SK-N-SH (cell line): ENCODE data around the gene PODXL2. TPM values are rescaled to one million over a fixed set of nuclear protein-coding genes. Genes with fewer than 3 reads are reported as not detected.

Experiments
- CTCF ChIA-PET: fragments of 300-600, 350-600 bp; formaldehyde crosslinking; extraction: SDS; loops from one replicate; lab custom pipeline; 2021; lab: Yijun Ruan, JAX
- POLR2A ChIA-PET: fragments of 350-600 bp; sonication (Branson Sonifier 250); formaldehyde crosslinking; extraction: SDS; loops from one replicate; lab custom pipeline; 2020; ENCODE audit warnings: antibody characterized with exemption, inconsistent platforms; lab: Yijun Ruan, JAX
- DNase-seq: peaks from one replicate; pipeline ENCODE4 v3.0.0; 2012
- H2AFZ ChIP-seq: fragments of 200-600 bp; sonication (generic); 2 replicates; pipeline ENCODE4 v1.8.1; 2016; ENCODE audit warnings: antibody characterized with exemption, mild to moderate bottlenecking, low read depth
- H3F3A ChIP-seq: fragments of 200-600 bp; sonication (generic); replicated peaks from 2 replicates; pipeline ENCODE3; 2016; ENCODE audit warnings: antibody characterized with exemption, mild to moderate bottlenecking; ENCODE audit not compliant: insufficient read depth
- H3K27ac ChIP-seq, 2 experiments: fragments of 200-500 bp in 1 of 2; fragments of 200-600 bp in 1 of 2; sonication (Bioruptor generic) in 1 of 2; sonication (generic), shearing (Covaris generic) in 1 of 2; 2 replicates each; pipeline versions ENCODE4 v1.5.1 to v1.6.1; 2014 to 2016; ENCODE audit warnings: low read depth in 2 of 2, inconsistent platforms in 1 of 2, low read length in 1 of 2, mild to moderate bottlenecking in 1 of 2, mixed read lengths in 1 of 2
- H3K27me3 ChIP-seq: fragments of 200-600 bp; sonication (generic), shearing (Covaris generic); 2 replicates; pipeline ENCODE4 v1.6.1; 2016; ENCODE audit warnings: mixed run types; ENCODE audit not compliant: insufficient read depth
- H3K36me3 ChIP-seq, 2 experiments: fragments of 200-500 bp in 1 of 2; fragments of 200-600 bp in 1 of 2; sonication (Bioruptor generic) in 1 of 2; sonication (generic) in 1 of 2; replicated peaks in 1 of 2; 2 replicates each; pipeline versions ENCODE3 to v1.5.1; 2014 to 2016; ENCODE audit warnings: low read length in 1 of 2, mild to moderate bottlenecking in 1 of 2; ENCODE audit not compliant: insufficient read depth in 2 of 2, control insufficient read depth in 1 of 2
- H3K4me1 ChIP-seq, 2 experiments: fragments of 200-500 bp in 1 of 2; fragments of 200-600 bp in 1 of 2; sonication (Bioruptor generic) in 1 of 2; sonication (generic), shearing (Covaris generic) in 1 of 2; 2 replicates each; pipeline versions ENCODE4 v1.5.1 to v1.6.1; 2014 to 2016; ENCODE audit warnings: low read depth in 1 of 2, low read length in 1 of 2, mixed run types in 1 of 2; ENCODE audit not compliant: insufficient read depth in 2 of 2, control insufficient read depth in 1 of 2
- H3K4me2 ChIP-seq: fragments of 200-600 bp; sonication (generic), shearing (Covaris generic); 2 replicates; pipeline ENCODE4 v1.6.1; 2017; ENCODE audit warnings: mixed run types
- H3K4me3 ChIP-seq, 2 experiments: fragments of 200-500 bp in 1 of 2; fragments of 200-600 bp in 1 of 2; sonication (Bioruptor generic) in 1 of 2; sonication (generic), shearing (Covaris generic) in 1 of 2; 2 replicates each; pipeline versions ENCODE4 v1.5.1 to v1.8.1; 2014 to 2016; ENCODE audit warnings: low read depth in 2 of 2, inconsistent platforms in 1 of 2, low read length in 1 of 2, mild to moderate bottlenecking in 1 of 2, mixed read lengths in 1 of 2, moderate library complexity in 1 of 2
- H3K79me2 ChIP-seq: fragments of 200-600 bp; sonication (generic); 2 replicates; pipeline ENCODE4 v1.8.1; 2017; ENCODE audit warnings: mild to moderate bottlenecking; ENCODE audit not compliant: insufficient read depth
- H3K9ac ChIP-seq: fragments of 200-600 bp; sonication (generic); 2 replicates; pipeline ENCODE4 v1.6.1; 2017; ENCODE audit warnings: mixed run types
- H3K9me2 ChIP-seq: fragments of 200-600 bp; sonication (generic); 2 replicates; pipeline ENCODE4 v1.6.1; 2017; ENCODE audit warnings: mixed run types
- H3K9me3 ChIP-seq: fragments of 200-600 bp; sonication (generic); 2 replicates; pipeline ENCODE4 v1.6.1; 2017; ENCODE audit warnings: mixed run types, mild to moderate bottlenecking, moderate library complexity
- H4K20me1 ChIP-seq: fragments of 200-600 bp; sonication (generic); 2 replicates; pipeline ENCODE4 v1.6.1; 2017; ENCODE audit warnings: mild to moderate bottlenecking, mixed run types; ENCODE audit not compliant: insufficient read depth
- ELF1 ChIP-seq: IDR thresholded peaks from 2 replicates; pipeline ENCODE4 v1.4.0; 2012
- EP300 ChIP-seq, 2 experiments: IDR thresholded peaks; 2 replicates each; pipeline versions ENCODE4 v1.4.0 to v1.6.1; 2012; ENCODE audit warnings: borderline replicate concordance in 1 of 2, low read depth in 1 of 2, low read length in 1 of 2
- EZH2phosphoT487 ChIP-seq: fragments of 200-600 bp; sonication (generic); IDR thresholded peaks from 2 replicates; pipeline ENCODE4 v1.6.1; 2017; ENCODE audit warnings: low read depth, mixed run types, mild to moderate bottlenecking, antibody characterized with exemption, moderate library complexity, borderline replicate concordance
- FOSL2 ChIP-seq: IDR thresholded peaks from 2 replicates; pipeline ENCODE4 v1.4.0; 2012; ENCODE audit warnings: low read depth, mild to moderate bottlenecking, moderate library complexity, borderline replicate concordance
- FOXJ3 ChIP-seq: sonication (generic); formaldehyde crosslinking; IDR thresholded peaks from 2 replicates; pipeline ENCODE4 v1.5.1; 2020; ENCODE audit warnings: mild to moderate bottlenecking, missing genetic modification reagents
- FOXM1 ChIP-seq: IDR thresholded peaks from 2 replicates; pipeline ENCODE4 v1.4.0; 2012; ENCODE audit warnings: low read depth, mild to moderate bottlenecking
- GATA2 ChIP-seq: sonication (generic); formaldehyde crosslinking; IDR thresholded peaks from 2 replicates; pipeline ENCODE4 v1.5.0; 2020; ENCODE audit warnings: mild to moderate bottlenecking, missing genetic modification reagents
- MAX ChIP-seq: IDR thresholded peaks from 2 replicates; pipeline ENCODE4 v1.4.0; 2012; ENCODE audit warnings: low read depth
- MEF2A ChIP-seq: IDR thresholded peaks from 2 replicates; pipeline ENCODE4 v1.4.0; 2012; ENCODE audit warnings: low read depth, borderline replicate concordance
- NRF1 ChIP-seq: IDR thresholded peaks from 2 replicates; pipeline ENCODE4 v1.6.1; 2012; ENCODE audit warnings: low read depth, mild to moderate bottlenecking, low read length
- RCOR1 ChIP-seq: fragments of 150-350 bp; IDR thresholded peaks from 2 replicates; pipeline ENCODE4 v1.6.1; 2017; ENCODE audit warnings: antibody characterized with exemption, low read length
- RFX5 ChIP-seq: IDR thresholded peaks from 2 replicates; pipeline ENCODE4 v1.6.1; 2012; ENCODE audit warnings: mild to moderate bottlenecking, improper control_type of control experiment, low read length
- SMC3 ChIP-seq: IDR thresholded peaks from 2 replicates; pipeline ENCODE4 v1.6.1; 2012; ENCODE audit warnings: low read depth, low read length, improper control_type of control experiment
- USF1 ChIP-seq: IDR thresholded peaks from 2 replicates; pipeline ENCODE4 v1.4.0; 2012; ENCODE audit warnings: low read depth, borderline replicate concordance
- USF2 ChIP-seq: fragments of 150-350 bp; IDR thresholded peaks from 2 replicates; pipeline ENCODE4 v1.6.1; 2017; ENCODE audit warnings: antibody characterized with exemption, low read length, low read depth, borderline replicate concordance
- WGBS: methylation state at CpG from one replicate; pipeline ENCODE4 v1.1.6; 2017; ENCODE audit warnings: low lambda C conversion rate; 5-methylcytosine and 5-hydroxymethylcytosine counted together
- polyA plus RNA-seq, 3 experiments: library from polyadenylated mRNA; depleted of rRNA; stranded (reverse); fragments of >200 nt; gene quantifications; 2 replicates each; pipeline ENCODE4 v1.2.3, GENCODE V29; 2012
- TF ChIP-seq, protein P1 (sequence below): IDR thresholded peaks from 2 replicates; pipeline ENCODE4 v1.4.0; 2012; ENCODE audit warnings: low read depth, borderline replicate concordance

The PODXL2 gene
- polyA plus RNA-seq, 1 of the 3 experiments (the other 2 are of a cell fraction) = 27.5 TPM

DNA sequence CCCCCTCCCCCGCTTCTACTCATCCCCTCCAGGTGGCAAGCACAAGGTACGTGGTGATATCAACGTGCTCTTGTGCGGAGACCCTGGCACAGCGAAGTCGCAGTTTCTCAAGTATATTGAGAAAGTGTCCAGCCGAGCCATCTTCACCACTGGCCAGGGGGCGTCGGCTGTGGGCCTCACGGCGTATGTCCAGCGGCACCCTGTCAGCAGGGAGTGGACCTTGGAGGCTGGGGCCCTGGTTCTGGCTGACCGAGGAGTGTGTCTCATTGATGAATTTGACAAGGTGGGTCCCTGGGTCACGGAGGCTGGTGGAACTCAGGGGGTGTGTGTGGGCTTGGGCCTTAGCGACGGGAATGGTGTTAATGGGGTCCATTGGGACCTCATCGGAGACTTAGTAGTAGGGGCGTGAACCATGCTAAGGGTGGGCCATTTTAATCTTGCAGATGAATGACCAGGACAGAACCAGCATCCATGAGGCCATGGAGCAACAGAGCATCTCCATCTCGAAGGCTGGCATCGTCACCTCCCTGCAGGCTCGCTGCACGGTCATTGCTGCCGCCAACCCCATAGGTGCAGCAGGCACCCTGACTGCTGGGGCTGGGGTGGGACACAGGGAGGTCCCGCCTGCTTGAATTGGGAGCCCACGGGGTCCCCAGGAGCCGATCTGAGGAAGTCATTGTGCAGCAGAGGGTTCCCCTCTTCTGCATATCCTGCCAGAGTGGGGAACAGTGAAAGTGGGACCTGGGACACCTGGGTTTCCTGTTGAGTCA lies 12.0 kb upstream of the PODXL2 start:
- Histone ChIP-seq H3K4me1 (peaks cover 0 to 8% of the 10 kb centered on the region in 2 experiments; a peak in 1 of 4 replicates), H3K36me3 (peaks cover 0 to 52% of the 10 kb centered on the region in 2 experiments), H3K4me3 (no peak overlapping the region), H4K20me1 (no peaks in the 10 kb centered on the region), H3K4me2 (no peak overlapping the region), H3K9me2 (no peaks in the 10 kb centered on the region), H3K27ac (no peak overlapping the region), H3K27me3 (no peaks in the 10 kb centered on the region), H3K9ac (no peak overlapping the region), H3K9me3 (no peaks in the 10 kb centered on the region), H2AFZ (no peak overlapping the region), H3K79me2 (no peaks in the 10 kb centered on the region; the same call in none of the 2 replicates), H3F3A (no peaks in the 10 kb centered on the region)
- WGBS = 94% methylated on average over 16 of the region's 26 CpGs
- TF ChIP-seq NRF1 (no peak), FOXM1 (no peak), GATA2 (no peak), MEF2A (no peak), USF2 (no peak), FOXJ3 (CRISPR knock-in tag) (no peak), EP300 (IDR thresholded peaks at IDR 0.05; ENCODE audit: borderline replicate concordance in 1 of 2, low read depth in 1 of 2, low read length in 1 of 2) (no peak), FOSL2 (no peak), MAX (no peak), ELF1 (no peak), SMC3 (no peak), RCOR1 (no peak), EZH2phosphoT487 (no peak), RFX5 (no peak), USF1 (no peak)
- TF ChIP-seq, protein P1, sequence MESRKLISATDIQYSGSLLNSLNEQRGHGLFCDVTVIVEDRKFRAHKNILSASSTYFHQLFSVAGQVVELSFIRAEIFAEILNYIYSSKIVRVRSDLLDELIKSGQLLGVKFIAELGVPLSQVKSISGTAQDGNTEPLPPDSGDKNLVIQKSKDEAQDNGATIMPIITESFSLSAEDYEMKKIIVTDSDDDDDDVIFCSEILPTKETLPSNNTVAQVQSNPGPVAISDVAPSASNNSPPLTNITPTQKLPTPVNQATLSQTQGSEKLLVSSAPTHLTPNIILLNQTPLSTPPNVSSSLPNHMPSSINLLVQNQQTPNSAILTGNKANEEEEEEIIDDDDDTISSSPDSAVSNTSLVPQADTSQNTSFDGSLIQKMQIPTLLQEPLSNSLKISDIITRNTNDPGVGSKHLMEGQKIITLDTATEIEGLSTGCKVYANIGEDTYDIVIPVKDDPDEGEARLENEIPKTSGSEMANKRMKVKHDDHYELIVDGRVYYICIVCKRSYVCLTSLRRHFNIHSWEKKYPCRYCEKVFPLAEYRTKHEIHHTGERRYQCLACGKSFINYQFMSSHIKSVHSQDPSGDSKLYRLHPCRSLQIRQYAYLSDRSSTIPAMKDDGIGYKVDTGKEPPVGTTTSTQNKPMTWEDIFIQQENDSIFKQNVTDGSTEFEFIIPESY = no peak
- ChIA-PET CTCF (interaction anchor here (1.1 kb wide), 1 partner anchor 35 kb away, joined by 3 read pairs; no protein-coding TSS in a partner anchor), POLR2A (no interaction called here)
- no peak for DNase-seq
